Body of pancreas (tissue), 4 donors: ENCODE results near the gene ENTPD6. TPM values are rescaled to one million over a fixed set of nuclear protein-coding genes. Genes with fewer than 3 reads are reported as not detected.
A peak's percentile ranks its signal among the peaks of the same experiment; 100 is the strongest.

Experiments
- ATAC-seq: fragments of 150-250 bp; one replicate; pipeline ENCODE4 v1.9.1; 2016
- DNase-seq, 4 donors: peaks; one replicate each; pipeline ENCODE4 v3.0.0-alpha.2; 2019
- H3K27ac ChIP-seq, 4 donors: fragments of 200-600 bp; sonication (generic); 1 replicate in 3 of 4; 2 replicates in 1 of 4; pipeline versions ENCODE4 v1.5.1 to v1.6.1; 2016 to 2019; ENCODE audit warnings: mild to moderate bottlenecking in 1 of 4, mixed read lengths in 1 of 4, moderate library complexity in 1 of 4
- H3K27me3 ChIP-seq, 2 donors: fragments of 200-600 bp; sonication (generic); one replicate each; pipeline ENCODE4 v1.6.0; 2016; ENCODE audit warnings: mild to moderate bottlenecking in 1 of 2
- H3K36me3 ChIP-seq, 2 donors: fragments of 200-600 bp; sonication (generic); replicated peaks in 1 of 2; 2 replicates each; pipeline ENCODE4 v1.5.1; 2016; ENCODE audit warnings: low read depth in 2 of 2; ENCODE audit not compliant: insufficient read depth in 1 of 2
- H3K4me1 ChIP-seq: fragments of 200-600 bp; sonication (generic); one replicate; pipeline ENCODE4 v1.6.0; 2016
- H3K4me3 ChIP-seq, 2 donors: fragments of 200-600 bp; sonication (generic); 1 replicate in 1 of 2; 2 replicates in 1 of 2; pipeline ENCODE4 v1.5.1; 2016 to 2019
- H3K9me3 ChIP-seq, 3 donors: fragments of 200-600 bp; sonication (generic); 1 replicate in 2 of 3; 2 replicates in 1 of 3; pipeline ENCODE4 v1.5.1; 2016
- CTCF ChIP-seq, 7 experiments: fragments of 450-650 bp in 4 of 7; fragments of 200-600 bp in 3 of 7; sonication (generic) in 3 of 7; IDR thresholded peaks; one replicate each; pipeline ENCODE4 v1.5.1; 2016 to 2019; ENCODE audit warnings: antibody characterized with exemption in 7 of 7
- POLR2A ChIP-seq, 3 donors: fragments of 450-650 bp; IDR thresholded peaks; one replicate each; pipeline ENCODE4 v1.6.1; 2016; ENCODE audit warnings: antibody characterized with exemption in 3 of 3, mild to moderate bottlenecking in 2 of 3
- WGBS, 2 donors: methylation state at CpG; one replicate each; pipeline ENCODE4 v1.1.5; 2017; 5-methylcytosine and 5-hydroxymethylcytosine counted together
- intact Hi-C: fragments of 100-400 bp; cut with DNase I; formaldehyde crosslinking; loops from one replicate; pipeline ENCODE4 v1.15.1; 2023
- total RNA-seq, 2 donors: library from RNA; depleted of rRNA; stranded (reverse); fragments of >200 nt; gene quantifications; one replicate each; pipeline ENCODE4 v1.1.0, GENCODE V29; 2016

Gene ENTPD6
- total RNA-seq, 2 donors from 2014 or later: 59.9 to 79.8 TPM

GRCh38 chr20:25209400-25209799, 13.9 kb downstream of the ENTPD6 start:
- intact Hi-C loops: no loop called here
- Histone ChIP-seq H3K4me3 (no peak overlapping the region), H3K4me1 (peaks cover 16% of the 10 kb centered on the region), H3K27ac (no peak overlapping the region), H3K9me3 (no peaks in the 10 kb centered on the region), H3K27me3 (no peaks in the 10 kb centered on the region), H3K36me3 (peaks cover 0 to 21% of the 10 kb centered on the region in 2 donors)
- TF ChIP-seq CTCF (IDR thresholded peaks at IDR 0.05) (no peak), POLR2A (IDR thresholded peaks at IDR 0.05) (no peak)
- no peak for ATAC-seq
- 89 to 93% methylated on average over 1 of the region's 1 CpG for WGBS, 2 donors
- DNase-seq: peak in 1 of 4 donors; percentile 2

- Histone ChIP-seq H3K36me3 (peaks cover 0 to 26% of the 10 kb centered on the region in 2 donors), H3K9me3 (no peaks in the 10 kb centered on the region), H3K4me1 (peaks cover 16% of the 10 kb centered on the region), H3K4me3 (no peak overlapping the region), H3K27me3 (no peaks in the 10 kb centered on the region), H3K27ac (no peak overlapping the region)
- DNase-seq (peak in 1 of 4 donors; percentile 2), ATAC-seq (no peak)
- 90 to 94% methylated on average over 12 of the region's 12 CpGs for WGBS, 2 donors
- intact Hi-C loops: no loop called here
- TF ChIP-seq POLR2A (IDR thresholded peaks at IDR 0.05): no peak
- no peak for TF ChIP-seq CTCF (IDR thresholded peaks at IDR 0.05)
Measured at GRCh38 chr20:25209911-25210310, 14.4 kb downstream of the ENTPD6 start.

GRCh38 chr20:25211273-25211672, 15.8 kb downstream of the ENTPD6 start:
- H3K27ac ChIP-seq: no peak overlapping the region
- peaks cover 16% of the 10 kb centered on the region for H3K4me1 ChIP-seq
- H3K36me3 ChIP-seq: peaks cover 6 to 27% of the 10 kb centered on the region in 2 donors
- WGBS, 2 donors: 83 to 84% methylated on average over 7 of the region's 7 CpGs
- DNase-seq (no peak), ATAC-seq (no peak)
- H3K9me3 ChIP-seq: no peaks in the 10 kb centered on the region
- TF ChIP-seq CTCF (IDR thresholded peaks at IDR 0.05) (no peak), POLR2A (IDR thresholded peaks at IDR 0.05) (no peak)
- no peaks in the 10 kb centered on the region for H3K27me3 ChIP-seq
- intact Hi-C loops: no loop called here
- no peak overlapping the region for H3K4me3 ChIP-seq

GRCh38 chr20:25212242-25212641, 16.7 kb downstream of the ENTPD6 start:
- Histone ChIP-seq H3K4me1 (peaks cover 9% of the 10 kb centered on the region), H3K9me3 (no peaks in the 10 kb centered on the region), H3K27ac (no peak overlapping the region), H3K27me3 (no peaks in the 10 kb centered on the region), H3K36me3 (peaks cover 6 to 35% of the 10 kb centered on the region in 2 donors), H3K4me3 (no peak overlapping the region)
- intact Hi-C loops: no loop called here
- no peak for ATAC-seq
- TF ChIP-seq POLR2A (IDR thresholded peaks at IDR 0.05) (no peak), CTCF (IDR thresholded peaks at IDR 0.05) (no peak)
- DNase-seq: no peak
- 80 to 86% methylated on average over 5 of the region's 5 CpGs for WGBS, 2 donors
